IMR-90 (cell line): ENCODE data around the gene NCR2. TPM values are rescaled to one million over a fixed set of nuclear protein-coding genes. Genes with fewer than 3 reads are reported as not detected.

ENCODE experiments used
- ATAC-seq: fragments of 200-7000 bp; cut with Tn5 transposase; 2 replicates; pipeline ENCODE4 v1.9.1; 2020; ENCODE audit warnings: low read depth, mild to moderate bottlenecking, moderate library complexity
- BruUV-seq: library from RNA; stranded (reverse); fragments of 400-500 nt; replicated peaks from 2 replicates; lab custom pipeline; 2021; lab: Mats Ljungman, UMichigan
- CTCF ChIA-PET: fragments of 300-600 bp; formaldehyde crosslinking; extraction: SDS; loops from one replicate; lab custom pipeline; 2021; ENCODE audit warnings: antibody characterized with exemption; lab: Yijun Ruan, JAX
- POLR2A ChIA-PET: fragments of 300-600 bp; sonication (Branson Sonifier 250); formaldehyde crosslinking; loops from one replicate; lab custom pipeline; 2022; ENCODE audit warnings: antibody characterized with exemption; ENCODE audit not compliant: unreplicated experiment; lab: Charles Lee
- DNase-seq: peaks from one replicate; pipeline ENCODE4 v3.0.0; 2013
- H2AFZ ChIP-seq: replicated peaks from 2 replicates; pipeline ENCODE3; 2013; ENCODE audit warnings: low read length, mild to moderate bottlenecking; ENCODE audit not compliant: poor library complexity
- H2AK5ac ChIP-seq: 2 replicates; pipeline ENCODE4 v1.6.1; 2013; ENCODE audit warnings: low read depth, low read length, inconsistent platforms
- H2AK9ac ChIP-seq: replicated peaks from 2 replicates; pipeline ENCODE3; 2013; ENCODE audit warnings: mild to moderate bottlenecking, low read depth, low read length, moderate library complexity; ENCODE audit not compliant: poor library complexity
- H2BK120ac ChIP-seq: 2 replicates; pipeline ENCODE4 v1.6.1; 2013; ENCODE audit warnings: low read depth, low read length, inconsistent platforms
- H2BK15ac ChIP-seq: 3 replicates; pipeline ENCODE4 v1.6.1; 2013; ENCODE audit warnings: low read depth, low read length, inconsistent platforms
- H2BK20ac ChIP-seq: 2 replicates; pipeline ENCODE4 v1.6.1; 2013; ENCODE audit warnings: low read depth, mild to moderate bottlenecking, inconsistent platforms, low read length, moderate library complexity
- H2BK5ac ChIP-seq: 2 replicates; pipeline ENCODE4 v1.6.1; 2013; ENCODE audit warnings: mild to moderate bottlenecking, low read depth, low read length, inconsistent platforms; ENCODE audit not compliant: poor library complexity, severe bottlenecking
- H3K14ac ChIP-seq: replicated peaks from 2 replicates; pipeline ENCODE4 v1.6.1; 2013; ENCODE audit warnings: low read depth, low read length, inconsistent platforms
- H3K18ac ChIP-seq: 2 replicates; pipeline ENCODE4 v1.6.1; 2013; ENCODE audit warnings: low read depth, low read length, control low read depth
- H3K23ac ChIP-seq: 2 replicates; pipeline ENCODE4 v1.6.1; 2013; ENCODE audit warnings: low read depth, low read length, inconsistent platforms
- H3K27ac ChIP-seq: 2 replicates; pipeline ENCODE4 v1.5.1; 2013; ENCODE audit warnings: mild to moderate bottlenecking, control low read depth, low read length; ENCODE audit not compliant: insufficient read depth
- H3K27me3 ChIP-seq: 2 replicates; pipeline ENCODE4 v1.6.1; 2013; ENCODE audit warnings: low read length; ENCODE audit not compliant: control insufficient read depth, insufficient read depth
- H3K36me3 ChIP-seq: 2 replicates; pipeline ENCODE4 v1.6.1; 2013; ENCODE audit warnings: low read length, mixed read lengths; ENCODE audit not compliant: control insufficient read depth, insufficient read depth
- H3K4ac ChIP-seq: 2 replicates; pipeline ENCODE4 v1.6.1; 2013; ENCODE audit warnings: low read depth, low read length, inconsistent platforms
- H3K4me1 ChIP-seq: 2 replicates; pipeline ENCODE4 v1.6.1; 2013; ENCODE audit warnings: low read length, mixed read lengths; ENCODE audit not compliant: control insufficient read depth, insufficient read depth
- H3K4me2 ChIP-seq: 2 replicates; pipeline ENCODE4 v1.6.1; 2013; ENCODE audit warnings: low read depth, mild to moderate bottlenecking, control low read depth, low read length, moderate library complexity
- H3K4me3 ChIP-seq: 2 replicates; pipeline ENCODE4 v1.5.1; 2013; ENCODE audit warnings: low read depth, mild to moderate bottlenecking, control low read depth, low read length, moderate library complexity; ENCODE audit not compliant: insufficient read depth
- H3K56ac ChIP-seq: 2 replicates; pipeline ENCODE4 v1.6.1; 2013; ENCODE audit warnings: low read length, inconsistent platforms; ENCODE audit not compliant: insufficient read depth; ENCODE audit errors: extremely low read depth
- H3K79me1 ChIP-seq, 2 experiments: 2 replicates each; pipeline ENCODE4 v1.6.1; 2013; ENCODE audit warnings: low read length in 2 of 2, inconsistent platforms in 1 of 2, low read depth in 1 of 2
- H3K9ac ChIP-seq: 2 replicates; pipeline ENCODE4 v1.6.1; 2013; ENCODE audit warnings: low read depth, low read length, control low read depth
- H3K9me1 ChIP-seq: 2 replicates; pipeline ENCODE4 v1.6.1; 2013; ENCODE audit warnings: low read length, inconsistent platforms; ENCODE audit not compliant: insufficient read depth
- H3K9me3 ChIP-seq: 2 replicates; pipeline ENCODE4 v1.6.1; 2013; ENCODE audit warnings: low read length; ENCODE audit not compliant: control insufficient read depth, insufficient read depth
- H4K20me1 ChIP-seq: 2 replicates; pipeline ENCODE4 v1.6.1; 2013; ENCODE audit warnings: low read length, inconsistent platforms; ENCODE audit not compliant: insufficient read depth
- H4K5ac ChIP-seq: 2 replicates; pipeline ENCODE4 v1.6.1; 2013; ENCODE audit warnings: mild to moderate bottlenecking, low read depth, low read length, control low read depth
- H4K8ac ChIP-seq, 2 experiments: 2 replicates each; pipeline ENCODE4 v1.6.1; 2013; ENCODE audit warnings: low read depth in 2 of 2, low read length in 2 of 2, control low read depth in 1 of 2, inconsistent platforms in 1 of 2
- H4K91ac ChIP-seq: 2 replicates; pipeline ENCODE4 v1.6.1; 2013; ENCODE audit warnings: low read depth, low read length, inconsistent platforms; ENCODE audit not compliant: insufficient read depth
- CHD1 ChIP-seq: IDR thresholded peaks from 2 replicates; pipeline ENCODE4 v1.6.1; 2012; ENCODE audit warnings: low read depth, low read length, improper control_type of control experiment
- WGBS, 2 experiments: methylation state at CpG; one replicate each; pipeline versions ENCODE4 v1.1.5 to v1.1.7; 2013; ENCODE audit warnings: missing lambda C conversion rate in 2 of 2; ENCODE audit not compliant: insufficient read length in 1 of 2; ENCODE audit errors: extremely low coverage in 2 of 2; 5-methylcytosine and 5-hydroxymethylcytosine counted together
- dilution Hi-C: fragments of 300-500 bp; cut with HindIII; formaldehyde crosslinking; loops from one replicate; pipeline ENCODE4 v1.14.3; 2018; ENCODE audit warnings: low sequenced_read_pairs; ENCODE audit not compliant: unreplicated experiment
- in situ Hi-C: fragments of 300-500 bp; cut with MboI; formaldehyde crosslinking; loops from 3 replicates; pipeline ENCODE4 v1.14.3; 2019; ENCODE audit warnings: low sequenced_read_pairs, inconsistent platforms, mixed read lengths
- intact Hi-C: fragments of 100-400 bp; cut with micrococcal nuclease; formaldehyde crosslinking; loops from 2 replicates; pipeline ENCODE4 v1.10.0; 2022
- polyA plus RNA-seq, 3 experiments: library from polyadenylated mRNA; depleted of rRNA; stranded (reverse); fragments of >200 nt; gene quantifications; 2 replicates each; pipeline ENCODE4 v1.2.3, GENCODE V29; 2012; ENCODE audit warnings: low replicate concordance in 1 of 3
- total RNA-seq: library from RNA; depleted of rRNA; stranded (reverse); fragments of >200 nt; gene quantifications from 2 replicates; pipeline ENCODE4 v1.2.3, GENCODE V29; 2012

NCR2 gene
- total and polyA plus RNA-seq, 2 of the 4 experiments (the other 2 are of a cell fraction): not detected

DNA sequence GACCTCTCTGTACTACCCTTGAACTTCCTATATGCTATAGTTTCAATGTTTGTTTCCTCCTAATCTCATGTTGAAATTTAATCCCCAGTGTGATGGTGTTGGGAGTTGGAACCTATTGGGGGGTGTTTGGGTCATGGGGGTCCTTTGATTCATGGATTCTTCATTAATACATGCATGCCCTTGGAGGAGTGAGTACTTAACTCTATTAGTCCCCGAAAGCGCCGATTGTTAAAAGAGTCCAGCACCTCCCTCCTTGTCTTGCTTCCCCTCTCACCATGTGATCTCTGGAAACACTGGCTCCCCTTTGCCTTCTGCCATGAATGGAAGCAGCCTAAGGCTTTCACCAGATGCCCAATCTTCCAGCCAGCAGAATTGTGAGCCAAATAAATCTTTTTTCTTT lies 31.7 kb downstream of the NCR2 start:
- Histone ChIP-seq H2BK5ac (no peak overlapping the region), H4K20me1 (no peaks in the 10 kb centered on the region), H4K5ac (no peak overlapping the region), H3K23ac (no peak overlapping the region), H3K18ac (no peak overlapping the region), H4K8ac (no peak overlapping the region), H3K56ac (no peak overlapping the region), H3K4me1 (no peaks in the 10 kb centered on the region), H2BK120ac (no peak overlapping the region), H3K14ac (no peak overlapping the region), H2BK20ac (no peak overlapping the region), H2AFZ (no peak overlapping the region), H3K9me1 (no peaks in the 10 kb centered on the region), H3K27ac (no peak overlapping the region), H3K27me3 (peaks cover 22% of the 10 kb centered on the region), H4K91ac (no peak overlapping the region), H3K4me2 (no peak overlapping the region), H2BK15ac (no peak overlapping the region), H3K9ac (no peak overlapping the region), H2AK5ac (no peak overlapping the region), H3K36me3 (no peaks in the 10 kb centered on the region), H3K9me3 (no peaks in the 10 kb centered on the region; the same call in 1 of the 2 replicates), H3K4ac (no peak overlapping the region), H3K79me1 (no peaks in the 10 kb centered on the region), H3K4me3 (no peak overlapping the region), H2AK9ac (no peak overlapping the region)
- WGBS, 2 experiments: no CpG with 5 or more reads among the region's 3 CpGs
- ChIA-PET CTCF (interaction anchor here (1.0 to 1.6 kb wide), 2 partner anchors 18 to 33 kb away, joined by 3 read pairs; no protein-coding TSS in a partner anchor), POLR2A (no interaction called here)
- no peak for DNase-seq
- dilution Hi-C loops: no loop called here
- TF ChIP-seq CHD1: no peak
- intact Hi-C loops: loop anchor here (10.0 kb wide), 1 partner anchor 678 kb away; no protein-coding TSS in a partner anchor
- no TSS peak for BruUV-seq
- in situ Hi-C loops: loop anchor here (5.0 kb wide), 1 partner anchor 315 kb away; no protein-coding TSS in a partner anchor
- ATAC-seq: no peak
